Measurements from ENCODE around the gene PVALEF. TPM values are rescaled to one million over a fixed set of nuclear protein-coding genes. Genes with fewer than 3 reads are reported as not detected.
A peak's percentile ranks its signal among the peaks of the same experiment; 100 is the strongest.
"Not testable (repeated sequence)": the region's sequence is repeated elsewhere in the genome, so short reads cannot be mapped to it uniquely, and the experiment has no call there.

PVALEF gene
- total and polyA plus RNA-seq, 2 donors (not counting 1 experiment from before 2014, with no cell fraction given), result not detected

GRCh38 chr17:81222906-81223761, 57.8 kb downstream of the PVALEF start, which contains the start of gene CEP131:
TSS of gene CEP131 (minus strand) at chr17:81222965. CDS start at chr17:81220056, 2,909 bp downstream.
- Histone ChIP-seq H3K4me2 (ENCODE audit: extremely low read depth, insufficient read depth, low read length) (peak within 1 kb of the TSS; percentile 96), H3K27ac (ENCODE audit: insufficient read depth, low read length) (peak within 1 kb of the TSS; percentile 39), H4K20me1 (ENCODE audit: control insufficient read depth, extremely low read depth, insufficient read depth, low read length) (no peaks in the 10 kb centered on the region), H2AFZ (ENCODE audit: low read length) (peak within 1 kb of the TSS; percentile 92), H3K79me2 (ENCODE audit: control insufficient read depth, insufficient read depth, low read length) (no peaks in the 10 kb centered on the region), H3K36me3 (ENCODE audit: control insufficient read depth, insufficient read depth, low read length) (no peaks in the 10 kb centered on the region), H3K4me3 (replicated peaks in 1 of 4; ENCODE audit: control extremely low read depth in 1 of 4, insufficient read depth in 1 of 4, low read depth in 3 of 4, low read length in 4 of 4) (peak within 1 kb of the TSS; percentile 60 to 79 (median 72)), H3K9ac (ENCODE audit: insufficient read depth, low read length) (peak within 1 kb of the TSS; percentile 57), H3K4me1 (ENCODE audit: control insufficient read depth, extremely low read depth, insufficient read depth, low read length) (peaks cover 4% of the 10 kb centered on the region), H3K9me3 (ENCODE audit: control insufficient read depth, insufficient read depth, low read depth, low read length) (no peaks in the 10 kb centered on the region), H3K27me3 (ENCODE audit: control insufficient read depth, insufficient read depth, low read length) (no peaks in the 10 kb centered on the region)
- TF ChIP-seq, protein P1, sequence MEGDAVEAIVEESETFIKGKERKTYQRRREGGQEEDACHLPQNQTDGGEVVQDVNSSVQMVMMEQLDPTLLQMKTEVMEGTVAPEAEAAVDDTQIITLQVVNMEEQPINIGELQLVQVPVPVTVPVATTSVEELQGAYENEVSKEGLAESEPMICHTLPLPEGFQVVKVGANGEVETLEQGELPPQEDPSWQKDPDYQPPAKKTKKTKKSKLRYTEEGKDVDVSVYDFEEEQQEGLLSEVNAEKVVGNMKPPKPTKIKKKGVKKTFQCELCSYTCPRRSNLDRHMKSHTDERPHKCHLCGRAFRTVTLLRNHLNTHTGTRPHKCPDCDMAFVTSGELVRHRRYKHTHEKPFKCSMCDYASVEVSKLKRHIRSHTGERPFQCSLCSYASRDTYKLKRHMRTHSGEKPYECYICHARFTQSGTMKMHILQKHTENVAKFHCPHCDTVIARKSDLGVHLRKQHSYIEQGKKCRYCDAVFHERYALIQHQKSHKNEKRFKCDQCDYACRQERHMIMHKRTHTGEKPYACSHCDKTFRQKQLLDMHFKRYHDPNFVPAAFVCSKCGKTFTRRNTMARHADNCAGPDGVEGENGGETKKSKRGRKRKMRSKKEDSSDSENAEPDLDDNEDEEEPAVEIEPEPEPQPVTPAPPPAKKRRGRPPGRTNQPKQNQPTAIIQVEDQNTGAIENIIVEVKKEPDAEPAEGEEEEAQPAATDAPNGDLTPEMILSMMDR (conservative IDR thresholded peaks at IDR 0.05 in 1 of 2, IDR thresholded peaks at IDR 0.05 in 1 of 2; ENCODE audit: low read depth in 1 of 2, low read length in 2 of 2), result no peak
- peak; percentile 97 to 98 for DNase-seq (ENCODE audit: low read depth in 2 of 2)

DNA sequence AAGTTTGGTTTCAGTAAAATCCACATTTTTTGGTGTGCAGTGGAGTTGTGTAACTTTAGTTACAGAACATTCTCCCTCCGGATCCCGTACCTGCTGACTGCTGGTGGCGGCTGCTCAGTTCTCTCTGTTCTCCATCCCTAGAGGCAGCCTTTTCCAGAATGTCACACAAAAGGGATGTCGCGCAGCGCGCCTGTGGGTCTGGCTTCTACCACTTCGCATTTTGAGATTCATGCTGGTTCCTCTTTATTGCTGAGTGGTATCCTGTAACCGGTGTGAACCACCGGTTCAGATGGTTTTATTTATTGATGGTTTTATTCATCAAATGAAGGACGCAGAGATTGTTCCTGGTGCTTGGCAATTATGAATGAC, 58.4 kb downstream of the PVALEF start:
- Histone ChIP-seq H3K27ac (ENCODE audit: insufficient read depth, low read length) (no peak overlapping the region), H3K9me3 (ENCODE audit: control insufficient read depth, insufficient read depth, low read depth, low read length) (no peaks in the 10 kb centered on the region), H2AFZ (ENCODE audit: low read length) (peak overlapping the region; percentile 92), H3K9ac (ENCODE audit: insufficient read depth, low read length) (no peak overlapping the region), H3K36me3 (ENCODE audit: control insufficient read depth, insufficient read depth, low read length) (no peaks in the 10 kb centered on the region), H3K4me1 (ENCODE audit: control insufficient read depth, extremely low read depth, insufficient read depth, low read length) (peaks cover 4% of the 10 kb centered on the region), H3K4me2 (ENCODE audit: extremely low read depth, insufficient read depth, low read length) (peak overlapping the region; percentile 79), H4K20me1 (ENCODE audit: control insufficient read depth, extremely low read depth, insufficient read depth, low read length) (no peaks in the 10 kb centered on the region), H3K79me2 (ENCODE audit: control insufficient read depth, insufficient read depth, low read length) (no peaks in the 10 kb centered on the region), H3K27me3 (ENCODE audit: control insufficient read depth, insufficient read depth, low read length) (no peaks in the 10 kb centered on the region), H3K4me3 (replicated peaks in 1 of 4; ENCODE audit: control extremely low read depth in 1 of 4, insufficient read depth in 1 of 4, low read depth in 3 of 4, low read length in 4 of 4) (peak overlapping the region in 3 of 4 experiments; percentile 40 to 61 (median 43))
- no peak for TF ChIP-seq EZH2 (IDR thresholded peaks at IDR 0.05; ENCODE audit: low read length, missing control alignments)
- TF ChIP-seq, protein P1 (conservative IDR thresholded peaks at IDR 0.05 in 1 of 2, IDR thresholded peaks at IDR 0.05 in 1 of 2; ENCODE audit: low read depth in 1 of 2, low read length in 2 of 2), result no peak
- DNase-seq (ENCODE audit: low read depth in 2 of 2), result no peak

DNA sequence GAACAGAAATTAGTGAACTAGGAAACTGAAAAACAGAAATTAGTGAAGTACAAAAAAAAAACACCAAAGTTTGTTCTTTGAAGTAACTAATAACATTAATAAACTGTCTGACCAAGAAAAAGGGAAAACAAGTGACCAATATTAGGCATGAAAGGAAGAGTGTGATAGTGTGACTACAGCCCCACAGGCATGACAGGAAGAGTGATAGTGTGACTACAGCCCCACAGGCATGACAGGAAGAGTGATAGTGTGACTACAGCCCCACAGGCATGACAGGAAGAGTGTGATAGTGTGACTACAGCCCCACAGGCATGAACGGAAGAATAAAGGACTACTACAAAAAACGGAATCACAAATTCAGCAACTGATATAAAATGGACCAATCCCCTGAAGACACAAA, 62.3 kb downstream of the PVALEF start:
- H3K4me3 ChIP-seq (replicated peaks in 1 of 4; ENCODE audit: control extremely low read depth in 1 of 4, insufficient read depth in 1 of 4, low read depth in 3 of 4, low read length in 4 of 4); H4K20me1 ChIP-seq (ENCODE audit: control insufficient read depth, extremely low read depth, insufficient read depth, low read length); H3K9ac ChIP-seq (ENCODE audit: insufficient read depth, low read length); H3K4me2 ChIP-seq (ENCODE audit: extremely low read depth, insufficient read depth, low read length); H3K9me3 ChIP-seq (ENCODE audit: control insufficient read depth, insufficient read depth, low read depth, low read length); DNase-seq (ENCODE audit: low read depth in 2 of 2); H3K27me3 ChIP-seq (ENCODE audit: control insufficient read depth, insufficient read depth, low read length); H3K4me1 ChIP-seq (ENCODE audit: control insufficient read depth, extremely low read depth, insufficient read depth, low read length); H3K79me2 ChIP-seq (ENCODE audit: control insufficient read depth, insufficient read depth, low read length); H2AFZ ChIP-seq (ENCODE audit: low read length); H3K27ac ChIP-seq (ENCODE audit: insufficient read depth, low read length): not testable (repeated sequence)
- H3K36me3 ChIP-seq (ENCODE audit: control insufficient read depth, insufficient read depth, low read length), result peaks cover 11% of the 10 kb centered on the region
